A549 treated with Hydrocortisone at 1 μM for 4 hours (cell line): ENCODE results near the gene ODAD3. TPM values are rescaled to one million over a fixed set of nuclear protein-coding genes. Genes with fewer than 3 reads are reported as not detected.

Source experiments
- total RNA-seq: library from RNA; stranded (reverse); fragments of 200-300 nt; extraction: Qiagen RNA extraction; gene quantifications from 5 replicates; pipeline ENCODE4 v1.2.3, GENCODE V29; 2022

ODAD3 gene
- 0.92 to 2.2 TPM (median 1.0 TPM) in 5 replicates for total RNA-seq

DNA sequence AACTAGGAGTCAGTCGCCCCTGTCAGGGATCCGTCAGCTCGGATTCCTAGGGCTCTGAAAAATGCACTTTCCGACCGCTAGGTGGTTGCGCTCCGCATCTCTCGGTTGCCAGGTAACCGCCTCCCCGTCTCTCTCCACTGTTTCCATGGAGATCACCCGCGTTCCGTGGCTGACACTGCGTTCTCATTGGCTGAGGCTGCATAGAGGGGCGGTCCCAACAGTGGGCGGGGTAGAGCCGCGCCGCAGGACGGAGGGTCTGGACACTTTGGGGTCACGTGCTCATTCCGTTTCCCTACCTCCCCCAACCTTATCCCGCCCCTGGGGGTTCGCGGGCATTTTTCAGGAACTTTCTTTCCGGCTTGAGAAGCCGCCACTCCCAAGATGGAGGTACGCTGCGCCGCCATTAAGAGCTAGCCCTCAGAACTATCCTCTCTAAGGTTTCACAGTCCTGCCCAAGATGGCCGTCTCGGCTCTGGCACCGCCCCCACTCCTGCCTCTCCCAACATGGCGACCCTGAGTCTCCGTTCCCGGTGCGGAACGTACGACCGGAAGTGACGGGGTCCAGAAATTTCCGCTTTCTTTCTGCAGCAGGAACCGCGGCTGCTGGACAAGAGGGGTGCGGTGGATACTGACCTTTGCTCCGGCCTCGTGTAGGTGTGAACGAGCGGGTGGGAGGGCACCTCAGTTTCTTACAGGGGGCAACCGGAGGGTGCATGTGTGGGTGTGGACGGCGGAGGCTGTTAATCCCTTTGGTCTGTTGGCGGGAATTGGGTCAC is at the start of gene ODAD3, which contains the start of gene PRKCSH:
Gene ODAD3 (minus strand): TSS at position 65 of the 776 bp plus-strand sequence. CDS start 105 bp downstream, outside the sequence.
Gene PRKCSH (plus strand): TSS at position 579 of the 776 bp plus-strand sequence. CDS start 483 bp downstream, outside the sequence.

DNA sequence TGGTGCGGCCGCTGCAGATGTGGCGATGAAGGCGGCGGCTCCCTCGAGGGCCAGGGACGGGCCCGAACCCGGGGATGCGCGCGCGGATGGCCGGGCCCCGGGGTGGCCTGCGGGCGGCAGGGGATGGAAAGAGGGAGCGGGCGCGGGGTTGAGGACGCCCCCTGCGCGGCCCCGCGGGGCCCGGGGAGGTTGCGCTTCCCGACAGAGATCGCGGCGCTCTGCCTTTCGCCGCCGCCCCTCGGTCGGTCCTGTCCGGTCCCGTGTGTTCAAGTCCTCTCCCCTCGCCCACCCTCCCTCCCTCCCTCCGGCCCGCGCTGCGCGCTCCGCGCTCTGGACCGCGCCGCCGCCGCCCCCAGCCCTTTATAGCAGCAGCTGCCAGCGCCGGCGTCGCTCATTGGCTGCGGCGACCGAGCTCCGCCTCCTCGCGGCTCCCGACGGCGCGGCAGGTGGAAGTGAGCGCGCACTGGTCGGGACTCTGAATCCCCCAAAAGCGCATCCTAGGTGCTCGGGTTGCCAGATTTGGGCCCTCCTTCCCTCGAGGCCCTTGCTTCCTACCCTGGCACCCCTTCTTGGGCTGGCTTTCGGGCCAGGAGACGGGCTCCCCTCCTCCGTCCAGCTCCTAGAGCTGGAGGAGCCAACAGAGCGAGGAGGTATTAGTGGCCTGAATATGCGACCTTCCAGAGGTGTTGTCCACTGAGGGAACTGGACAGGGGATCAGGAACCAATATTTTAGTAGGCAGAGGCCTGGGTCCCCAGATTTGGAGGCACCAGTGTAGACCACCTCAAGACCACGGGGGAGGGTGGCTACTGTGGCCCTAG is 46.0 kb upstream of the ODAD3 start, which contains the start of gene ELAVL3:
Gene ELAVL3 (minus strand): TSS at position 332 of the 819 bp plus-strand sequence. CDS start 438 bp downstream, outside the sequence.

GRCh38 chr19:11418549-11419506 is 16.1 kb downstream of the ODAD3 start, which contains the start of gene RGL3:
Gene RGL3, minus strand, starts transcription at chr19:11419314. Its CDS starts 36 bp downstream, at chr19:11419278.

GRCh38 chr19:11374433-11375142 is 60.3 kb downstream of the ODAD3 start, which contains the start of gene SWSAP1:
Gene SWSAP1, plus strand, starts transcription at chr19:11374666. Its CDS starts 15 bp downstream, at chr19:11374681.

Other genes with a start within 250 kb of the ODAD3 start
- 38.3 to 64.7 TPM (median 53.7 TPM) in 5 replicates for gene KANK2, start 237.6 kb downstream of the ODAD3 start, total RNA-seq
- gene ANGPTL8, start 195.5 kb downstream of the ODAD3 start, total RNA-seq: not detected in 5 replicates
- 7.9 to 10.2 TPM (median 9.3 TPM) in 5 replicates for gene DOCK6, start 172.6 kb downstream of the ODAD3 start, total RNA-seq
- not detected in 5 replicates for gene TSPAN16, start 139.0 kb downstream of the ODAD3 start, total RNA-seq
- gene RAB3D, start 95.5 kb downstream of the ODAD3 start, total RNA-seq: 2.8 to 6.0 TPM (median 3.8 TPM) in 5 replicates
- 88.3 to 128 TPM (median 107 TPM) in 5 replicates for gene TMEM205, start 88.9 kb downstream of the ODAD3 start, total RNA-seq
- gene CCDC159, start 88.6 kb downstream of the ODAD3 start, total RNA-seq: 3.6 to 4.9 TPM (median 4.6 TPM) in 5 replicates
- 7.5 to 9.7 TPM (median 8.9 TPM) in 5 replicates for gene PLPPR2, start 79.7 kb downstream of the ODAD3 start, total RNA-seq
- 1.3 to 2.4 TPM (median 1.8 TPM) in 5 replicates for gene SWSAP1, start 60.5 kb downstream of the ODAD3 start, total RNA-seq
- gene EPOR, start 50.8 kb downstream of the ODAD3 start, total RNA-seq: 3.0 to 4.9 TPM (median 4.0 TPM) in 5 replicates
- gene RGL3, start 15.8 kb downstream of the ODAD3 start, total RNA-seq: 0.92 to 1.8 TPM (median 1.3 TPM) in 5 replicates
- 242 to 279 TPM (median 253 TPM) in 5 replicates for gene PRKCSH, start 514 bp upstream of the ODAD3 start, total RNA-seq
- gene ELAVL3, start 45.9 kb upstream of the ODAD3 start, total RNA-seq: 0.07 to 0.38 TPM (median 0.22 TPM) in 5 replicates
- gene ZNF653, start 70.7 kb upstream of the ODAD3 start, total RNA-seq: 2.4 to 4.7 TPM (median 3.6 TPM) in 5 replicates
- 27.8 to 31.4 TPM (median 29.9 TPM) in 5 replicates for gene ECSIT, start 94.0 kb upstream of the ODAD3 start, total RNA-seq
- gene CNN1, start 103.7 kb upstream of the ODAD3 start, total RNA-seq: 0.20 to 0.46 TPM (median 0.35 TPM) in 5 replicates
- 85.6 to 112 TPM (median 95.1 TPM) in 5 replicates for gene ELOF1, start 124.1 kb upstream of the ODAD3 start, total RNA-seq
- 0.15 to 0.33 TPM (median 0.26 TPM) in 4 of 5 replicates, not detected in the other for gene ACP5, start 142.5 kb upstream of the ODAD3 start, total RNA-seq
- 2.7 to 5.3 TPM (median 3.5 TPM) in 5 replicates for gene ZNF627, start 162.4 kb upstream of the ODAD3 start, total RNA-seq